ENCODE results near the gene TST.

TST gene

GRCh38 chr22:37053310-37054055 is 34.2 kb upstream of the TST start:
- no peak for DNase-seq (ENCODE audit: low read depth, low spot score)

- no peak for DNase-seq (ENCODE audit: low read depth, low spot score)
These were observed 33.4 kb upstream of the TST start for GRCh38 chr22:37052386-37053309.

DNA sequence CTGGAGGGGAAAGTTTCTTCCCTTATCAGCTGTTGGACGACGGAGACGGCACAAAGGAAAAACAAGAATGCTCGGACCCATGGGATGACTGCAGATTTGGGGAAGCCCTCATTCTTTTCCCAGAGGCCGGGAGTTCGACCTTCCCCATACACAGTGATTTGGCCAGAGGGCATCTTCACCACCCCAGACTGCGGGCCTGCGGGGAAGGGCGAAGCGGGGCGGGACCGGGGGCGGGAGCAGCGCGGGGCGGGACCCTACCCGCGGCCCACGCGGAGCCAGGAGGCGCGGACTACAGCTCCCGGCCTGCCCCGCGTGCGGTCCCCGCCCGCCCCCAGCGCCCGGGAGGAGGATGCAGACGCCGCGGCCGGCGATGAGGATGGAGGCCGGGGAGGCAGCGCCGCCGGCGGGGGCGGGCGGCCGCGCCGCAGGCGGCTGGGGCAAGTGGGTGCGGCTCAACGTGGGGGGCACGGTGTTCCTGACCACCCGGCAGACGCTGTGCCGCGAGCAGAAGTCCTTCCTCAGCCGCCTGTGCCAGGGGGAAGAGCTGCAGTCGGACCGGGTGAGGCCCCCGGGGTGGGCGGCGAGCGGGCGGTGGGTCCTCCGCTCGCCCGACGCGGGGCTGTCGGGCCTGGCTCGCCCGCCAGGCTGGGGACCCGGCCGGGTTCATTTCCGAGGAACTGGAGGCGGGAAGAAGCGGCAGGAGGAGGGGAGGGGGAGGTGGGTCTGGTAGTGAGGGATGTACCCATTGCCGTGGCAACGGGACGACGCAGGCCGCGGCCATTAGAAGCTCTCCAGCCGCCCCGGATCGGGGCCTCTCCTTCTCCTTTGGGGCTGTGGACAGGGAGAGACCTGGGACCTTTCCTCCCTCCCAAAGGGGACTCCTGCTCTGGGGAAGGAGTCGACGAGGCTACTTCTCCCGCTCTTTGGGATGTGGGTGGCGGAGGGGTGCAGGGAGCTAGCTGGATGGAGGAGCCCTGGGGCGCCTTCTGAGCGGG is 32.4 kb upstream of the TST start, which contains the start of gene KCTD17:
Gene KCTD17 (plus strand): TSS at position 352 of the 995 bp plus-strand sequence. CDS start 19 bp downstream, at position 371.
- peak; percentile 36 for DNase-seq (ENCODE audit: low read depth, low spot score)

DNA sequence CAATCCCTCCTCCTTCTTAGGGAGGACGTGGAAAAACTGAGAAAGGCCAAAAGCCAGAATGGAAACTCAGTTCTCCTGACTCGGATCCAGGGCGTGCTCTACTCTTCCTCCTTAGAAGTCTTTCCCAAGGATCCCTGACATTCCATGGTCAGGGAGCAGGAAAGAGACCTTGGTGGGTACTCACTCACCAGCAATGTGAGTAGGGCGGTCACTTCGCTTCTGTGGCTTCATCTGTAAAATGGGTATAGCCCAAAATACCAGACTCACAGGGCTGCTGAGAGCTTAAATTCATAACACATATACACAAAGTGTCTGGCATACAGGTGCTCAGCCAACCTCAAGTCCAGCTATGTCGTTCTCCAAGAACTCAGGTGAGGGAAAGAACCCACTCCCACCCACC is 31.7 kb upstream of the TST start:
- DNase-seq (ENCODE audit: low read depth, low spot score): no peak

- no peak for DNase-seq (ENCODE audit: low read depth, low spot score)
These were observed 30.0 kb upstream of the TST start for GRCh38 chr22:37049224-37049623.

DNA sequence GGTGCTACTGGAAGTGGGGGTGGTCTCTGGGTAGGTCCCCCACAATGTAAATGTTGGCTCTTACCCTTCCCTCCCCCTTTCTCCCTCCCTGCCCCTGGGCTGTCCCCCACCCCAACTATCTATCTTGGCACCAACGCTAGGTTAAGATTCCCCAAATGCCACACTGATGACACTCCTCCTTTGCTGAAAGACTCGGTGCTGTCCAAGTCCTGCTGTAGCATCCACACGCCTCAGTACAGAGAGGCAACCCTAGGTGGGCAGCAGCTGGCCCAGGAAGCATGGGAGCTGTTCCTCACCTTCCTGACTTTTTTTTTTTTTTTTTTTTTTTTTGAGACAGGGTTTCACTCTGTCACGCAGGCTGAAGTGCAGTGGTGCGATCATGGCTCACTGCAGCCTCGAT is 28.9 kb upstream of the TST start:
- DNase-seq (ENCODE audit: low read depth, low spot score): no peak

DNA sequence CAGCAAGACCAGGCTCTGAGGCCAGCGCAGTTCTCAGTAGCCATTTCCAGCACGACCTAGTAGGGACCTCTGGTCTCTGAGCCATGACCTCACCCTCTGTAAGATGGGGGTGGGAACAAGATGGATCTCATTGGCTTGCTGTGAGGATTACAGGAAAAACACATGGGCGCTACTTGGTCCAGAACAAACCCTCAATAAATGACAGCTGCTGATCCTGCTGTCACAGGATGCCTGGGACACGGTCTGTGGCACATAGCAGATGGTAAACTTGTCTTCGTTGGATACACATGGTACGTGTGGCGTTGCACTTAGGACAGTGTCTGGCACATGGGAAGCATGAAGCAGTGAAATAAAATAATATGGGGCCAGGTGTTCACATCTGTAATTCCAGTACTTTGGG is 27.8 kb upstream of the TST start:
- DNase-seq (ENCODE audit: low read depth, low spot score): no peak

- DNase-seq (ENCODE audit: low read depth, low spot score): no peak
These were observed 27.3 kb upstream of the TST start for GRCh38 chr22:37046589-37046988.

DNA sequence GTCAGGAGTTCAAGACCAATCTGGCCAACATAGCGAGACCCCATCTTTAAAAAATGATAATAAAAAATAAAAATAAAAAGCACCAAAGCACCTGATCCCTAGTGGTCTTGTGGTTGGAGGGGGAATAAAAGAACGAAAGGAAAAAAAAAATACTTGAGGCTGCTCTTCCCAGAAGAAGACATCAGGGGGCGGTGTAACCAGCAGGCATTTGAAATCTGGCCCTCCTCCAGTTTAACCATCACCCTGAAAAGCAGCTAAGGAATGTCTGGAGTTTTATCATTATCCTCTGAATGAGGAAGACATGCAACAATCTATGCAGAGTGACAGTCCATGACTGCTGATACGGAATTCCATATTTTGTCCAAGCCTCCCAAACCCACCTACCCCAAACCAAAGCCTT is 26.7 kb upstream of the TST start:
- DNase-seq (ENCODE audit: low read depth, low spot score): peak; percentile 38

DNA sequence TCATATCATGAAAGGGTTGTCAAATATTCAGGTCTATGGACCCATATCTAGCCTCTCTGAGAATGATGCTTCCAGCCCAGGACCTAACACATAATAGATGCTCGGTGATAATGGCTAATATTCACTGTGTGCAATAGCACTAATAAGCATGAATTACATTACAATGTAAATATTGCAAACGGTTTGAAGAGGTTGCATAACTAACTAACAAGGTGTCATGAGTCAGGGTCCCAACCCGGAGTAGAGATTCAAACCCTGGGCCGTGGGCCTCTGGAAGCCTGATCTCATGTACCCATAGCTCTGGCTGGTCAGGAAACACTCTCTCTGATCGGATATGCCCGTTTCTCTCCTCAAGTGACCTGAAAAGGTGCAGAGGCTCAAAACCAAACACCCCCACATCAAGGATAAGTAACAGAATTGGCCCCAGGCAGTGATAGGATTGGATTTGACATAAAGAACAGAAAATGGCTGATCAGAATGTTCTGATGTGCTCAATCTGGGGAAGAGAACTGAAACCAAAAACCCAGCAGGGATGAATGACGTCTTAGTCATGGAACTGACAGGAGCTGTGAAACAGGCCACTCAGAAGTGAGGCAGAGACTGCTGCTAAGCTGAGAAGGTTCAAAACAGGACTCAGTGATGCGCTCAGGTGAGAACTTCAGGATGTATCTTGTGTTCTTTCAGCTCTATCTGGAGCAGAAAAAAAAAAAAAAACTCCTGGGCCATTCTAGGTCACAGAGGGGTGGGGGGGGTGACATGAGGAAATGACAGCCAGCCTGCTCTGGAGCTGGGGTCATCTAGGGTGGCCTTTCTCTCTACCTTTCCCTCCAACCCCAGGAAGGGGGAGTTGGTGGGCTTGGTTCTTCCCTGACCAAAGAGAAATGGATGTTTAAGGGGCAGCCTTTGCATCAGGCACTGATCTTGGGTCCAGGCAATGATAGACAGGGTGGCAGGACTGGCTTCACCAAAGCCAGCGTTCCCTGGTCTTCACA is 25.7 kb upstream of the TST start:
- DNase-seq (ENCODE audit: low read depth, low spot score): no peak

- peak; percentile 75 for DNase-seq (ENCODE audit: low read depth, low spot score)
These were observed 24.7 kb upstream of the TST start for GRCh38 chr22:37043828-37044538.

DNA sequence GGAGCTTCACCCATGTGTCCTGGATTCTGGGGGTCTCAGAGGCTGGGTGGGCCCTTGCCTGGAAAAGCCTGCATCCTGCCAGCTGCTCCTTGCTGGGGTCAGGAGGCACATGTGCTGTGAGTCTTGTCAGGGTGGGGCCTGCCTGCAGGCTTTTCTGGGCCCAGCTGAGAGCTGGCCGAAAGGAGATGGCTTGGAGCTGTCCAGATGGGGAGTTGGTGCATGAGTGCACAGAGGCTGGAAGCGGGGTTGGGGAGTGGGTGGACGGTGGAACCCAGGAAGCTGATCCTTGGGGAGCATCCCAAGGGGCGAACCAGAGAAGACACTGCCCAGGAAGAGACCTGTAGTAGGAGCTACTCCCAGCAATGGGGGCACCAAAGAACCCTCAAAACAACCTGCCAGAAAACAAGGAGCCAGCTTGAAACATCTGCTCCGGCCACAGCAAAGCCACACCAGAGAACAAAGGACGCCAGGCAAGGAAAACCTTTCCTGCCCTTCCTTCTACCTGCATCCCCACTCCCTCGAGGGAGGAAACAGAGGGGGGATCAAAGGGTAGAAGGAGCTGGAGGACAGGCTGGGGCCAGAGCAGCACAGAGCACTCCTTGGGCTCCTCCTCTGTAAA is 24.1 kb upstream of the TST start:
- DNase-seq (ENCODE audit: low read depth, low spot score): no peak

DNA sequence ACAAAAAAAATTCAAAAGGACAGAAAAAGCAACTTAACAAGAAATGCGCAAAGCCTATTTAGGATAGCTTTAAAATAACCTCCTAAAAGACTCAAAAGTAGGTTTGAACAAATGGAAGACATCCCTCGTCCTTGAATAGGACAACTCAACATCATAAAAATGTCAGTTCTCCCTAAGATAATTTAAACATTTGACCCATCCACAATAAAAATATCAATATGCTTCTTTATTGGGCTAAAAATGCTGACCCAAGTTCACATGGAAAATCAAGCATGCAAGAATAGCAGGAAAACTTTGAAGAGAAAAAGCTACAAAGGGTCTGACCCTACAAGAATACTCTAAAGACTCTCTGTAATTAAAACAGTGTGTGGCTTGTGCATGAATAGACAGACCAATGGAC is 20.2 kb upstream of the TST start:
- no peak for DNase-seq (ENCODE audit: low read depth, low spot score)

DNA sequence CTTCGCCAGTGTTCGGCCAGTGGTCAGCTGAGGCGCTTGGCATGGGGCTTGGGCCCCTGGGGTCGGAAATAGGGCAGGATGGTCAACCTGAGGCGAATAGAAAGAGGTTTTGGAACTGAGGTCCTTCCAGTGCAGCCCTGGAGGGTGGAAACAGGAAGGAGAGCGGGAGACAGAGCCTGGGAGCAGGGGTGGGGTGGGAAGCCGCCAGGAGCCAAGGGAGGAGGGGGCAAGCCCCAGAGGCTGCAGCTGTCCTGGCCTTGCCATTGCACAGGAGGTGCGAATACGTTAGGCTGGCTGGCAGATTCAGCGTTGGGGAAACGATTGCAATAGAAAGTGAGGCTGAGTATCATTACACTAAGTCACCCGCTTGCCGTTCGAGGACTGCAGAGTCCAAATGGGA is 18.4 kb upstream of the TST start:
- no peak for DNase-seq (ENCODE audit: low read depth, low spot score)

- DNase-seq (ENCODE audit: low read depth, low spot score): no peak
These were observed 17.6 kb upstream of the TST start for GRCh38 chr22:37036655-37037377.

DNA sequence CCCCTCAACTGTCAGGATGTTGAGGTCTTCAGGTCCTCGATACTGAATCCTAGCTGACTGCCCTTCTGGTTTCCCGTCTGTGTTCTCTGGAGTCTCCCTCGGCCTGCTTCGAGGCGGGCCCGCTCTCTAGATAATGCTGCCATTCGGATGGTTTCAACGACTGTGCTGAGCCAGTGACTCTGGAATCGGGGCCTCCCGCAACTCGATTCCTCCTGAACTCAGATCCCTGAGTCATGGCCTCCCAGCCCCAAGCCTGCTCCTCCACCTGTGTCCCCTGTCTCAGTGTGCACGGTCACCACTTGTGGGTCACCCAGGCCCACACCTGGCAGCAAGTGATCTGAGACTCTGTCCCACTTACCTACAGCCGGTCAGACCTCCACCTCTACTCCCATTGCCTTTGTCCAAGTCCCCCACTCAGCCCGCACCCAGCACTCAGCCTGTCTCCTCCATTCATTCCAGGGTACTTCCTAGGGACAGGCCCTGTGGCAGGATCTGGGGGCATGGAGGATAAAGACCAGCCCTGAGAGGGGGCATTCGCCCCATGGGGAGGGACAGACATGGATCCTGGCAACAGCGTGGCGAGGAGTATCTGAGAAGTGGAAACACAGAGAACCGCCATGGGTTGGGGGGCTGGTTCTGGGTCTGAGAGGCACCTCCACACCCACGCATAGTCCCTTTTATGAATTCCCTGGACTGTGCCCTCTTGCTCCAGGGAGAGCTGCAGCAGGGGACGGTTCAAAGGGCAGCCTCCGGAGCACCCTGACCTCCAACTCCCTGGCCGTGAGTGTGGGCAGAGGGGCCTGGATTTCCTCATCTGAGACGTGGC is 14.6 kb upstream of the TST start:
- no peak for DNase-seq (ENCODE audit: low read depth, low spot score)

Measured in ELF-1 (cell line).